K562 (cell line): ENCODE results near the gene CCNDBP1. TPM values are rescaled to one million over a fixed set of nuclear protein-coding genes. Genes with fewer than 3 reads are reported as not detected.

Experiments used
- ATF4 ChIP-seq: fragments of 450-650 bp; formaldehyde crosslinking; IDR thresholded peaks from 2 replicates; pipeline ENCODE4 v1.4.0; 2022; ENCODE audit warnings: mild to moderate bottlenecking, moderate library complexity
- CC2D1A ChIP-seq: fragments of 450-650 bp; IDR thresholded peaks from 2 replicates; pipeline ENCODE4 v1.6.1; 2017; ENCODE audit warnings: mild to moderate bottlenecking
- DNMT1 ChIP-seq: fragments of 450-650 bp; IDR thresholded peaks from 2 replicates; pipeline ENCODE4 v1.6.1; 2016; ENCODE audit warnings: antibody characterized with exemption, mild to moderate bottlenecking
- HDAC1 ChIP-seq, 2 experiments: fragments of 450-650 bp; IDR thresholded peaks; 2 replicates each; pipeline ENCODE4 v1.6.1; 2016 to 2017; ENCODE audit warnings: inconsistent platforms in 1 of 2, mild to moderate bottlenecking in 1 of 2, moderate library complexity in 1 of 2
- HMBOX1 ChIP-seq: sonication (generic); IDR thresholded peaks from 2 replicates; pipeline ENCODE4 v1.6.1; 2016
- IRF2 ChIP-seq: sonication (generic); formaldehyde crosslinking; IDR thresholded peaks from 2 replicates; pipeline ENCODE4 v1.8.1; 2022; ENCODE audit warnings: mild to moderate bottlenecking, missing genetic modification reagents
- MAFK ChIP-seq: IDR thresholded peaks from 2 replicates; pipeline ENCODE4 v1.6.1; 2011; ENCODE audit warnings: low read length, improper control_type of control experiment
- NR2C1 ChIP-seq, 2 experiments: fragments of 450-650 bp; IDR thresholded peaks; 2 replicates each; pipeline ENCODE4 v1.6.1; 2017; ENCODE audit warnings: mild to moderate bottlenecking in 2 of 2, antibody characterized with exemption in 1 of 2, inconsistent platforms in 1 of 2, missing compliant biosample characterization in 1 of 2, missing genetic modification characterization in 1 of 2
- NR2F6 ChIP-seq: fragments of 450-650 bp; formaldehyde crosslinking; IDR thresholded peaks from 2 replicates; pipeline ENCODE4 v1.4.0; 2020; ENCODE audit warnings: mild to moderate bottlenecking
- PHF21A ChIP-seq: fragments of 450-650 bp; IDR thresholded peaks from 2 replicates; pipeline ENCODE4 v1.6.1; 2017; ENCODE audit warnings: low read depth, borderline replicate concordance
- PREB ChIP-seq: sonication (generic); formaldehyde crosslinking; IDR thresholded peaks from 2 replicates; pipeline ENCODE4 v1.8.1; 2023; ENCODE audit warnings: mild to moderate bottlenecking, missing genetic modification reagents
- PTRF ChIP-seq: fragments of 450-650 bp; IDR thresholded peaks from 2 replicates; pipeline ENCODE4 v1.6.1; 2016; ENCODE audit warnings: mild to moderate bottlenecking, missing genetic modification characterization, missing compliant biosample characterization
- RBBP5 ChIP-seq: fragments of 200-600 bp; sonication (generic); IDR thresholded peaks from 2 replicates; pipeline ENCODE4 v1.6.1; 2012; ENCODE audit warnings: borderline replicate concordance, mild to moderate bottlenecking, low read length, control low read depth, inconsistent platforms; ENCODE audit not compliant: insufficient read depth, poor library complexity, severe bottlenecking
- RBM22 ChIP-seq: fragments of 200-400 bp; formaldehyde crosslinking; IDR thresholded peaks from 2 replicates; pipeline ENCODE4 v1.6.1; 2018; ENCODE audit warnings: low read length, low read depth; ENCODE audit not compliant: poor library complexity, severe bottlenecking
- RBM39 ChIP-seq: fragments of 200-400 bp; formaldehyde crosslinking; optimal IDR thresholded peaks from 2 replicates; pipeline ENCODE3; 2018; ENCODE audit warnings: low read depth, low read length
- SNRNP70 ChIP-seq: fragments of 200-400 bp; formaldehyde crosslinking; optimal IDR thresholded peaks from 2 replicates; pipeline ENCODE3; 2017; ENCODE audit warnings: low read depth, low read length
- TBL1XR1 ChIP-seq, 2 experiments: IDR thresholded peaks; 2 replicates each; pipeline ENCODE4 v1.6.1; 2012; ENCODE audit warnings: improper control_type of control experiment in 2 of 2, low read length in 2 of 2, mild to moderate bottlenecking in 1 of 2
- ZBED1 ChIP-seq: IDR thresholded peaks from 2 replicates; pipeline ENCODE4 v1.6.1; 2014
- ZNF165 ChIP-seq: fragments of 250-450 bp; sonication (Bioruptor Pico); IDR thresholded peaks from 2 replicates; pipeline ENCODE4 v1.4.0; 2020; ENCODE audit warnings: borderline replicate concordance
- ZNF253 ChIP-seq: fragments of 250-450 bp; sonication (Bioruptor Pico); conservative IDR thresholded peaks from 2 replicates; pipeline ENCODE4 v1.6.1; 2021; ENCODE audit warnings: mild to moderate bottlenecking
- ZNF280B ChIP-seq: fragments of 250-450 bp; sonication (Bioruptor Pico); IDR thresholded peaks from 2 replicates; pipeline ENCODE4 v1.5.1; 2021; ENCODE audit warnings: mild to moderate bottlenecking
- ZNF354B ChIP-seq: fragments of 250-450 bp; sonication (Bioruptor Pico); IDR thresholded peaks from 2 replicates; pipeline ENCODE4 v1.4.0; 2020
- ZNF511 ChIP-seq: sonication (generic); formaldehyde crosslinking; IDR thresholded peaks from 2 replicates; pipeline ENCODE4 v1.8.0; 2022; ENCODE audit warnings: mild to moderate bottlenecking, missing genetic modification reagents
- ZNF76 ChIP-seq: fragments of 250-450 bp; sonication (Bioruptor Pico); IDR thresholded peaks from 2 replicates; pipeline ENCODE4 v1.4.0; 2020; ENCODE audit warnings: mild to moderate bottlenecking, moderate library complexity, borderline replicate concordance
- polyA plus RNA-seq, 8 experiments: library from polyadenylated mRNA; depleted of rRNA in 4 of 8; stranded (reverse) in 5 of 8; unstranded in 3 of 8; fragments of >200 nt; fragmentation: Nextera tagmentation in 2 of 8; fragmentation: Illumina TruSeq in 1 of 8; extraction: Ambion mirVana in 2 of 8; extraction: Trizol in 1 of 8; gene quantifications; 2 replicates each; pipeline versions ENCODE4 v1.2.1 to v1.2.3, GENCODE V29; 2011 to 2014; ENCODE audit warnings: inconsistent platforms in 1 of 8, missing spikeins in 1 of 8
- total RNA-seq, 7 experiments: library from RNA; depleted of rRNA in 6 of 7; stranded (reverse); fragments of >200 nt in 6 of 7; fragmentation: Illumina TruSeq in 2 of 7; extraction: Trizol in 2 of 7; gene quantifications; 2 replicates each; pipeline versions ENCODE4 v1.2.1 to v1.2.3, GENCODE V29; 2011 to 2021; ENCODE audit warnings: low replicate concordance in 1 of 7

CCNDBP1 gene
- total and polyA plus RNA-seq, 9 of the 15 experiments (the other 6 are each of a cell fraction or from before 2014, with no cell fraction given): 37.0 to 111 (median 55.5) TPM

GRCh38 chr15:43230640-43231115 lies 45.5 kb downstream of the CCNDBP1 start (continued):
- no peak for TF ChIP-seq PREB (CRISPR knock-in tag)
- TF ChIP-seq RBM39: no peak
- TF ChIP-seq HDAC1 (IDR thresholded peaks at IDR 0.05): peak in 1 of 2 experiments; percentile 56; a peak in 1 of 4 replicates
- TF ChIP-seq ATF4 (CRISPR knock-in tag): no peak
- TF ChIP-seq ZNF511 (CRISPR knock-in tag): no peak
- no peak for TF ChIP-seq ZNF354B (CRISPR knock-in tag)
- TF ChIP-seq ZNF76 (CRISPR knock-in tag): no peak
- TF ChIP-seq MAFK: peak; percentile 46; the same call in 1 of the 2 replicates
- no peak for TF ChIP-seq IRF2
- no peak for TF ChIP-seq DNMT1
- 0 out of 2 replicates have a peak, but pooled peaks have one; percentile 10 for TF ChIP-seq CC2D1A
- no peak for TF ChIP-seq TBL1XR1 (IDR thresholded peaks at IDR 0.05; ENCODE audit: low read length in 2 of 2)
- TF ChIP-seq ZNF165 (CRISPR knock-in tag): no peak
- TF ChIP-seq RBBP5: no peak
- no peak for TF ChIP-seq ZNF280B (CRISPR knock-in tag)
- no peak for TF ChIP-seq ZBED1
- TF ChIP-seq PHF21A: no peak
- no peak for TF ChIP-seq RBM22
- no peak for TF ChIP-seq HMBOX1
- TF ChIP-seq SNRNP70: no peak
- no peak; the same call in 1 of the 2 replicates for TF ChIP-seq NR2C1 (IDR thresholded peaks at IDR 0.05)
- TF ChIP-seq NR2C1 (tag; IDR thresholded peaks at IDR 0.05): peak; percentile 51; the same call in 1 of the 2 replicates
- TF ChIP-seq PTRF (tag): no peak
- TF ChIP-seq NR2F6 (CRISPR knock-in tag): no peak
- no peak for TF ChIP-seq ZNF253 (CRISPR knock-in tag)
